ENCODE results near the gene PHEX. TPM values are rescaled to one million over a fixed set of nuclear protein-coding genes. Genes with fewer than 3 reads are reported as not detected.

PHEX gene
- total RNA-seq, 1 experiment from 2014 or later: 0.04 TPM

DNA sequence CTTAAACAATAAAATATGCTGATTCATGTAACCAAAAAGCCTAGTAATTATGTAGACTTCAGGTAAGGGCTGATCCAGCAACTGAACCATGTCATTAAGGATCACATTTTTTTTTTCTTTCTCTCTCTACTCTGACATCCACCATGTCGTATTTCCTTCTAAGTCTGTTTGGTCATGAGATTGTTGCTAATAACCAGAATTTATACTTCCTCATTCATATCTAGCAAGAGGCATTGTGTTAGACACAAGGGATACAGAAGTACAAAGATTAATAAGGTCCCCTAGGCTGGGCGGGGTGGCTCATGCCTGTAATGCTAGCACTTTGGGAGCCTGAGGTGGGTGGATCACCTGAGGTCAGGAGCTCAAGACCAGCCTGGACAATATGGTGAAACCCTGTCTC lies 24.1 kb downstream of the PHEX start:
- Mint-ChIP-seq H3K9me3 (no peaks in the 10 kb centered on the region), H3K4me1 (no peaks in the 10 kb centered on the region), H3K27me3 (ENCODE audit: low read depth) (no peaks in the 10 kb centered on the region; the same call in 1 of the 2 replicates), H3K4me3 (no peak overlapping the region), H3K27ac (no peak overlapping the region), H3K36me3 (no peaks in the 10 kb centered on the region)
- ChIA-PET POLR2A (no interaction called here), CTCF (no interaction called here)
- ATAC-seq (no peak), DNase-seq (ENCODE audit: low spot score) (no peak)
- TF ChIP-seq USF2 (CRISPR knock-in tag; IDR thresholded peaks at IDR 0.05): no peak

DNA sequence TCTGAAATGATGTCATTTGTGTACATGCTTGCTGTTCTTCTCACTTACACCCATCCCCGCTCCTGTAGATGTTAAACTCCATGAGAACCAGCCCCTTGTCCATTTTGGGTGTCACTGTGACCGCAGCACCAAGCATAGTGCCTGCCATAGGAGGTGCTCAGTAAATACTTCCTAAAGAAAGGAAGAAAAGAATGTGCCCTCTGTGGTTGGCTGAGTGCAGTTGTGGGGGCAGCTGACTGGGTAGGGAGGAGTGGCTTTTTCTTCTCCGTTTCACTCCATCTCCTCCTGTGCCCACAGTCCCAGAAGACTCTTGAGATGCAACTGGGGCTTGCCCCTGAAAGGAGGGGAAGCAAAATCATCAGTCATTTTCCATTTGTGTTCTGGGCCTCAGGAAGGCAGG lies 25.5 kb downstream of the PHEX start:
- no peaks in the 10 kb centered on the region for H3K4me1 Mint-ChIP-seq
- ATAC-seq (no peak; the same call in 1 of the 2 replicates), DNase-seq (ENCODE audit: low spot score) (no peak)
- H3K36me3 Mint-ChIP-seq: no peaks in the 10 kb centered on the region
- CTCF ChIA-PET: no interaction called here
- H3K27me3 Mint-ChIP-seq (ENCODE audit: low read depth): no peaks in the 10 kb centered on the region; the same call in 1 of the 2 replicates
- no peak overlapping the region for H3K27ac Mint-ChIP-seq
- no peak for TF ChIP-seq ATF1 (CRISPR knock-in tag; IDR thresholded peaks at IDR 0.05)
- no peak for TF ChIP-seq TEAD1 (CRISPR knock-in tag; IDR thresholded peaks at IDR 0.05)
- TF ChIP-seq MXD4 (CRISPR knock-in tag; IDR thresholded peaks at IDR 0.05; ENCODE audit: borderline replicate concordance): no peak
- no peak for TF ChIP-seq USF2 (CRISPR knock-in tag; IDR thresholded peaks at IDR 0.05)
- no peak for TF ChIP-seq ATF3 (CRISPR knock-in tag; conservative IDR thresholded peaks at IDR 0.05)
- TF ChIP-seq SMAD3 (CRISPR knock-in tag; IDR thresholded peaks at IDR 0.05; ENCODE audit: borderline replicate concordance): no peak
- POLR2A ChIA-PET: no interaction called here
- no peaks in the 10 kb centered on the region for H3K9me3 Mint-ChIP-seq
- no peak overlapping the region for H3K4me3 Mint-ChIP-seq

DNA sequence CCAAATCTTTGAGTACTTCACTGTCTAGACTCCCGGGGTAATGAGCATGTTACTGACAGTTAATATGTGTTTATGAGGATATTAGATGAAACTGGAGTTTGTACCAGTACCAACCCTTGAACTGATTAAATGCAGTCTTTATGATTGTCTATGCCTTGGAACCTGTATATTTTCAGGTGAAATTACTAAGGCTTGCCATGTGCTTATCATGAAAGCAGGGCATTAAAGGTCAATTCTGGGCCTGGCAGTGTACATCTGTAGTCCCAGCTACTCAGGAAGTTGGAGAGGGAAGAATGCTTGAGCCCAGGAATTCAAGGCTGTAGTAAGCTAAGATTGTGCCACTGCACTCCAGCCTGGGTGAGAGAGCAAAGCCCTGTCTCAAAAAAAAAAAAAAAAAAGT lies 27.6 kb downstream of the PHEX start:
- Mint-ChIP-seq H3K4me3 (no peak overlapping the region), H3K27me3 (ENCODE audit: low read depth) (no peaks in the 10 kb centered on the region; the same call in 1 of the 2 replicates), H3K9me3 (no peaks in the 10 kb centered on the region), H3K36me3 (no peaks in the 10 kb centered on the region), H3K27ac (no peak overlapping the region), H3K4me1 (no peaks in the 10 kb centered on the region)
- TF ChIP-seq CREM (CRISPR knock-in tag; IDR thresholded peaks at IDR 0.05) (no peak), NR1H2 (CRISPR knock-in tag; IDR thresholded peaks at IDR 0.05) (no peak), ZNF317 (CRISPR knock-in tag; IDR thresholded peaks at IDR 0.05; ENCODE audit: borderline replicate concordance, low read depth) (no peak), HMGA2 (CRISPR knock-in tag; IDR thresholded peaks at IDR 0.05) (no peak)
- ATAC-seq: no peak
- CTCF ChIA-PET: interaction anchor here (1.8 kb wide), 1 partner anchor 75 kb away, joined by 8 read pairs; no protein-coding TSS in a partner anchor
- POLR2A ChIA-PET: interaction anchor here (0.6 to 0.7 kb wide), 3 partner anchors 59 to 1650 kb away, joined by 4 to 6 read pairs (median 6); no protein-coding TSS in a partner anchor
- DNase-seq (ENCODE audit: low spot score): no peak

DNA sequence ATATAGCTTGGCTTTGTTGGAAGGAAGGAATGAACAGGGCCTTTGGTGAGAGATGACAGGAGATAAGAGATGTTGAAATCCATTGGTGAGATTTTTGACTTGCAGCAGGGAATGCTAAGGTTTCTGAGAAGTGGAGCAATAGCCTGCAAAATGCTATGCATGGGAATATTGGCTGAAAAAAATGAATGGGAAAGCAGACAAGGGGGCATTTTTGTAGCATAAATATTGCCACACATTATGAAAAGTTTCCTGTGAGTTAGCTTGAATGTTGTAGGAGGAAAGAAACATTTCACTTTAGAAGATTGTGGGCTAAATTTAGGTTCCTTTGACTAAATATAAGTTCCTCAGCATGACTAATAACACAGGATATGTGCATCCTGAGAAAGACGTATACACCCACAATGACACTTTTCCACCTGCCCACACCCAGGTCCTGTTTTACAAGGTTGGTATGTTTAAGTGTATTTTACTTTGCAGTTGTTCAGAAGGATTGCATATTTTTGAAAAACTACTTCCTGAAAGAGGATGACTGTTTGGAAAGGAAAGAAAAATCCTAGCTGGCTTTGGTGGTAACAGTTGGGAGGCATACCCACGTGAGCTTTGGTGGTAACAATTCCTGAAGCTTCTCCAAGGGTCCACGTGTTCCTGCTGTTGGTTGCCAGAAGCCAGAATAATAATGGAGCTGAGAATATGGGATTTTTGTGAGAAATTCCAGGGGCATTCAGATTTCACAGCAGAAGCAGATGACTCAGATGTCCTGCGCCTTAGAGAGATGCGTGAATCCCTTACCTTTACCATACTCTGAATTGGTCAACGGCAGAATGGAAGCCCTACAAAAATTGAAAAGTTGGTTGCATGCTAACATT lies 28.5 kb downstream of the PHEX start:
- Mint-ChIP-seq H3K4me1 (no peaks in the 10 kb centered on the region), H3K9me3 (no peaks in the 10 kb centered on the region), H3K27ac (no peak overlapping the region), H3K36me3 (no peaks in the 10 kb centered on the region), H3K27me3 (ENCODE audit: low read depth) (no peaks in the 10 kb centered on the region; the same call in 1 of the 2 replicates), H3K4me3 (no peak overlapping the region)
- ChIA-PET POLR2A (no interaction called here), CTCF (interaction anchor here (1.8 kb wide), 1 partner anchor 75 kb away, joined by 8 read pairs; no protein-coding TSS in a partner anchor)
- ATAC-seq: no peak
- DNase-seq (ENCODE audit: low spot score): no peak
- TF ChIP-seq FOXK1 (CRISPR knock-in tag; IDR thresholded peaks at IDR 0.05): no peak
- no peak for TF ChIP-seq RELA (CRISPR knock-in tag; IDR thresholded peaks at IDR 0.05; ENCODE audit: borderline replicate concordance)
- TF ChIP-seq CREM (CRISPR knock-in tag; IDR thresholded peaks at IDR 0.05): no peak
- TF ChIP-seq, protein P1, sequence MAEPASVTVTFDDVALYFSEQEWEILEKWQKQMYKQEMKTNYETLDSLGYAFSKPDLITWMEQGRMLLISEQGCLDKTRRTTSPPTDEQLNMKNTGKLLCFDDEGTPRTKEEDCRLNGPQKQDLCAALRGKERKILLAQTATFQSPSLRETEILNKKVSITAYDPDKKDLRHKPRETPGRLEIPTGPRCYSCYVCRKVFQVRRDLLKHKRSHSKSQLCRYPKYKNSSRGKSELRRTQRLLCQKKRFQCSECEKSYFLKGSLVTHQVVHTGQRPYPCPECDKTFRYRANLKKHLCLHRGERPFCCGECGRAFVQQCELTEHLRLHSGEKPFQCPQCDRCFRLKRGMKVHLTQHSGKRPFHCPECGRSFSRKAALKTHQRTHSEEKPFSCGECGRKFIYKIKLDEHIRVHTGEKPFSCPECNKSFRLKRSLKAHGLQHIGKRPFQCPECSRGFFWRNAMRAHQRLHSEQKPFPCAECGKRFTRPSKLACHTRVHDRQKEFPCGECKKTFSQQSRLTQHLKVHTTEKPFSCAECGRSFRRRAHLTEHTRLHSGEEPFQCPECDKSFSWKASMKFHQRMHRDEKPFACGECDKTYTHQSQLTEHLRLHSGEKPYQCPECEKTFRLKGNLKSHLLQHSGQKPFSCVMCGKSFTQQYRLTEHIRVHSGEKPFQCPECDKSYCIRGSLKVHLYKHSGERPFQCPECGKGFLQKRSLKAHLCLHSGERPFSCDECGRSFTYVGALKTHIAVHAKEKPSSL (CRISPR knock-in tag; conservative IDR thresholded peaks at IDR 0.05): no peak
- TF ChIP-seq ELF4 (CRISPR knock-in tag; IDR thresholded peaks at IDR 0.05; ENCODE audit: low read depth): no peak
- no peak for TF ChIP-seq OVOL2 (CRISPR knock-in tag; IDR thresholded peaks at IDR 0.05; ENCODE audit: borderline replicate concordance)
- TF ChIP-seq ZBTB21 (CRISPR knock-in tag; IDR thresholded peaks at IDR 0.05; ENCODE audit: borderline replicate concordance): no peak
- TF ChIP-seq, protein P2, sequence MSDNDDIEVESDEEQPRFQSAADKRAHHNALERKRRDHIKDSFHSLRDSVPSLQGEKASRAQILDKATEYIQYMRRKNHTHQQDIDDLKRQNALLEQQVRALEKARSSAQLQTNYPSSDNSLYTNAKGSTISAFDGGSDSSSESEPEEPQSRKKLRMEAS (CRISPR knock-in tag; IDR thresholded peaks at IDR 0.05): no peak
- no peak for TF ChIP-seq JAZF1 (CRISPR knock-in tag; IDR thresholded peaks at IDR 0.05)
- TF ChIP-seq NR3C1 (CRISPR knock-in tag; conservative IDR thresholded peaks at IDR 0.05; ENCODE audit: low read depth): no peak
- no peak for TF ChIP-seq ATF3 (CRISPR knock-in tag; conservative IDR thresholded peaks at IDR 0.05)
- TF ChIP-seq, protein P3, sequence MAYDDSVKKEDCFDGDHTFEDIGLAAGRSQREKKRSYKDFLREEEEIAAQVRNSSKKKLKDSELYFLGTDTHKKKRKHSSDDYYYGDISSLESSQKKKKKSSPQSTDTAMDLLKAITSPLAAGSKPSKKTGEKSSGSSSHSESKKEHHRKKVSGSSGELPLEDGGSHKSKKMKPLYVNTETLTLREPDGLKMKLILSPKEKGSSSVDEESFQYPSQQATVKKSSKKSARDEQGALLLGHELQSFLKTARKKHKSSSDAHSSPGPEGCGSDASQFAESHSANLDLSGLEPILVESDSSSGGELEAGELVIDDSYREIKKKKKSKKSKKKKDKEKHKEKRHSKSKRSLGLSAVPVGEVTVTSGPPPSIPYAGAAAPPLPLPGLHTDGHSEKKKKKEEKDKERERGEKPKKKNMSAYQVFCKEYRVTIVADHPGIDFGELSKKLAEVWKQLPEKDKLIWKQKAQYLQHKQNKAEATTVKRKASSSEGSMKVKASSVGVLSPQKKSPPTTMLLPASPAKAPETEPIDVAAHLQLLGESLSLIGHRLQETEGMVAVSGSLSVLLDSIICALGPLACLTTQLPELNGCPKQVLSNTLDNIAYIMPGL (CRISPR knock-in tag; IDR thresholded peaks at IDR 0.05): no peak
